HEK293 (cell line): ENCODE measurements around the gene HSF5.

Experiments
- CTCF ChIA-PET: fragments of 350-600 bp; formaldehyde crosslinking; extraction: SDS; loops from one replicate; lab custom pipeline; 2021; ENCODE audit warnings: antibody characterized with exemption; lab: Yijun Ruan, JAX
- POLR2A ChIA-PET: fragments of 300-600 bp; formaldehyde crosslinking; extraction: SDS; loops from one replicate; lab custom pipeline; 2020; ENCODE audit warnings: antibody characterized with exemption, inconsistent platforms; lab: Yijun Ruan, JAX
- H3K27ac ChIP-seq: fragments of 200-500 bp; sonication (Bioruptor generic); 2 replicates; pipeline ENCODE4 v1.5.1; 2014; ENCODE audit warnings: low read depth, low read length, control low read depth, inconsistent platforms; ENCODE audit errors: extremely low read depth
- H3K36me3 ChIP-seq, 2 experiments: fragments of 200-500 bp in 1 of 2; sonication (Bioruptor generic) in 1 of 2; 1 replicate in 1 of 2; 2 replicates in 1 of 2; pipeline ENCODE4 v1.5.1; 2014 to 2017; ENCODE audit warnings: inconsistent platforms in 2 of 2, low read length in 2 of 2; ENCODE audit not compliant: control insufficient read depth in 2 of 2, insufficient read depth in 1 of 2
- H3K4me1 ChIP-seq: fragments of 200-500 bp; sonication (Bioruptor generic); 2 replicates; pipeline ENCODE4 v1.5.1; 2014; ENCODE audit warnings: mild to moderate bottlenecking, low read length, inconsistent platforms; ENCODE audit not compliant: control insufficient read depth, insufficient read depth
- H3K4me3 ChIP-seq: 2 replicates; pipeline ENCODE4 v1.5.1; 2011; ENCODE audit warnings: low read depth, mild to moderate bottlenecking, control low read depth, low read length, moderate library complexity
- H3K9me3 ChIP-seq: fragments of 200-500 bp; sonication (Bioruptor generic); 2 replicates; pipeline ENCODE4 v1.5.1; 2014; ENCODE audit warnings: low read depth, low read length, inconsistent platforms; ENCODE audit not compliant: control insufficient read depth, insufficient read depth
- AEBP2 ChIP-seq: fragments of 450-650 bp; formaldehyde crosslinking; IDR thresholded peaks from 2 replicates; pipeline ENCODE4 v1.5.1; 2016; ENCODE audit warnings: missing biosample characterization, missing genetic modification characterization, borderline replicate concordance
- GLI4 ChIP-seq: fragments of 450-650 bp; formaldehyde crosslinking; IDR thresholded peaks from 2 replicates; pipeline ENCODE4 v1.5.1; 2016; ENCODE audit warnings: missing biosample characterization, missing genetic modification characterization
- GLIS1 ChIP-seq: fragments of 450-650 bp; formaldehyde crosslinking; IDR thresholded peaks from 2 replicates; pipeline ENCODE4 v1.5.1; 2016; ENCODE audit warnings: missing biosample characterization, missing genetic modification characterization
- KLF9 ChIP-seq: fragments of 450-650 bp; formaldehyde crosslinking; IDR thresholded peaks from 2 replicates; pipeline ENCODE4 v1.5.1; 2016; ENCODE audit warnings: missing biosample characterization, missing genetic modification characterization, low read depth
- MEIS1 ChIP-seq: sonication (generic); formaldehyde crosslinking; IDR thresholded peaks from 2 replicates; pipeline ENCODE4 v1.8.1; 2022; ENCODE audit warnings: missing genetic modification reagents, mild to moderate bottlenecking, borderline replicate concordance
- OVOL3 ChIP-seq: fragments of 450-650 bp; formaldehyde crosslinking; IDR thresholded peaks from 2 replicates; pipeline ENCODE4 v1.5.1; 2016; ENCODE audit warnings: missing biosample characterization, missing genetic modification characterization
- PRDM4 ChIP-seq: fragments of 450-650 bp; formaldehyde crosslinking; IDR thresholded peaks from 2 replicates; pipeline ENCODE4 v1.5.1; 2017; ENCODE audit warnings: missing biosample characterization, missing genetic modification characterization
- REPIN1 ChIP-seq: fragments of 450-650 bp; formaldehyde crosslinking; IDR thresholded peaks from 2 replicates; pipeline ENCODE4 v1.5.1; 2017; ENCODE audit warnings: missing biosample characterization, missing genetic modification characterization, low read depth
- SCRT2 ChIP-seq: fragments of 450-650 bp; formaldehyde crosslinking; IDR thresholded peaks from 2 replicates; pipeline ENCODE4 v1.5.1; 2016; ENCODE audit warnings: missing biosample characterization, missing genetic modification characterization
- ZBTB10 ChIP-seq: fragments of 450-650 bp; formaldehyde crosslinking; IDR thresholded peaks from 2 replicates; pipeline ENCODE4 v1.5.1; 2016; ENCODE audit warnings: missing biosample characterization, missing genetic modification characterization
- ZBTB11 ChIP-seq: fragments of 450-650 bp; formaldehyde crosslinking; conservative IDR thresholded peaks from 2 replicates; pipeline ENCODE4 v1.5.1; 2016; ENCODE audit warnings: low read depth, missing biosample characterization, missing genetic modification characterization
- ZFHX2 ChIP-seq: fragments of 450-650 bp; formaldehyde crosslinking; conservative IDR thresholded peaks from 2 replicates; pipeline ENCODE4 v1.5.1; 2016; ENCODE audit warnings: missing biosample characterization, missing genetic modification characterization
- ZFP41 ChIP-seq: fragments of 450-650 bp; formaldehyde crosslinking; IDR thresholded peaks from 2 replicates; pipeline ENCODE4 v1.5.1; 2016; ENCODE audit warnings: missing biosample characterization, missing genetic modification characterization, borderline replicate concordance
- ZNF239 ChIP-seq: fragments of 450-650 bp; formaldehyde crosslinking; IDR thresholded peaks from 2 replicates; pipeline ENCODE4 v1.5.1; 2016; ENCODE audit warnings: missing biosample characterization, missing genetic modification characterization
- ZNF530 ChIP-seq: fragments of 450-650 bp; formaldehyde crosslinking; IDR thresholded peaks from 2 replicates; pipeline ENCODE4 v1.5.1; 2016; ENCODE audit warnings: low read depth, missing biosample characterization, missing genetic modification characterization
- ZNF664 ChIP-seq: fragments of 450-650 bp; formaldehyde crosslinking; IDR thresholded peaks from 2 replicates; pipeline ENCODE4 v1.5.1; 2016; ENCODE audit warnings: missing biosample characterization, missing genetic modification characterization

HSF5 gene

GRCh38 chr17:58517378-58517927 is 29.2 kb upstream of the HSF5 start (continued):
- TF ChIP-seq REPIN1 (tag by site-specific recombination): no peak
- no peak for TF ChIP-seq ZNF530 (tag by site-specific recombination)
- no peak for TF ChIP-seq GLI4 (tag by site-specific recombination)

- TF ChIP-seq AEBP2 (tag by site-specific recombination): no peak
- peak; percentile 96 for TF ChIP-seq SCRT2 (tag by site-specific recombination)
- H3K36me3 ChIP-seq: peaks cover 4 to 16% of the 10 kb centered on the region in 2 experiments; a peak in 2 of 3 replicates
- H3K9me3 ChIP-seq: no peaks in the 10 kb centered on the region
- H3K4me1 ChIP-seq: peaks cover 3% of the 10 kb centered on the region; the same call in 1 of the 2 replicates
- ChIA-PET CTCF (interaction anchor here (0.6 to 2.4 kb wide), 4 partner anchors 25 to 200 kb away, joined by 3 to 13 read pairs (median 6); no protein-coding TSS in a partner anchor), POLR2A (interaction anchor here (2.4 to 2.8 kb wide), 2 partner anchors 115 to 142 kb away, joined by 10 to 39 read pairs; no protein-coding TSS in a partner anchor)
- peak overlapping the region; percentile 74 for H3K4me3 ChIP-seq
- H3K27ac ChIP-seq: peak overlapping the region; percentile 43; the same call in 1 of the 2 replicates
These were observed 28.6 kb upstream of the HSF5 start for GRCh38 chr17:58516644-58517377.

- Histone ChIP-seq H3K4me3 (no peak overlapping the region), H3K27ac (no peak overlapping the region), H3K9me3 (no peaks in the 10 kb centered on the region), H3K36me3 (peaks cover 19 to 32% of the 10 kb centered on the region in 2 experiments), H3K4me1 (peaks cover 3% of the 10 kb centered on the region; the same call in 1 of the 2 replicates)
- TF ChIP-seq KLF9 (tag by site-specific recombination): no peak
- TF ChIP-seq ZNF664 (tag by site-specific recombination): peak; percentile 93
- ChIA-PET CTCF (interaction anchor here (0.5 to 2.4 kb wide), 6 partner anchors 26 to 488 kb away, joined by 3 to 9 read pairs (median 5); no protein-coding TSS in a partner anchor), POLR2A (interaction anchor here (0.8 to 2.1 kb wide), 7 partner anchors 9 to 163 kb away, joined by 4 to 26 read pairs (median 6); partner anchors contain the start of genes RNF43 and SUPT4H1)
These were observed 27.1 kb upstream of the HSF5 start for GRCh38 chr17:58515286-58515685.

- no peaks in the 10 kb centered on the region for H3K9me3 ChIP-seq
- no peak overlapping the region; the same call in 1 of the 2 replicates for H3K4me3 ChIP-seq
- CTCF ChIA-PET: interaction anchor here (0.5 to 2.4 kb wide), 4 partner anchors 26 to 314 kb away, joined by 3 to 9 read pairs (median 5); no protein-coding TSS in a partner anchor
- POLR2A ChIA-PET: interaction anchor here (0.8 to 2.1 kb wide), 8 partner anchors 9 to 640 kb away, joined by 3 to 26 read pairs (median 6); partner anchors contain the start of genes RNF43, SKA2 and SUPT4H1
- TF ChIP-seq ZFP41 (tag by site-specific recombination) (no peak), OVOL3 (tag by site-specific recombination) (no peak), ZBTB11 (tag by site-specific recombination) (0 out of 2 replicates have a peak, but pooled peaks have one; percentile 11), ZFHX2 (tag by site-specific recombination) (peak; percentile 54), GLIS1 (peak; percentile 2; the same call in 1 of the 2 replicates), ZBTB10 (tag by site-specific recombination) (0 out of 2 replicates have a peak, but pooled peaks have one; percentile 46), PRDM4 (no peak), MEIS1 (no peak), ZNF239 (tag by site-specific recombination) (no peak)
- TF ChIP-seq, all 188 proteins: peak for 4
- Histone ChIP-seq H3K27ac (no peak overlapping the region), H3K4me1 (peaks cover 3% of the 10 kb centered on the region; the same call in 1 of the 2 replicates), H3K36me3 (peaks cover 24 to 37% of the 10 kb centered on the region in 2 experiments)
These were observed 26.6 kb upstream of the HSF5 start for GRCh38 chr17:58514770-58515157.
